ENCODE measurements around the gene VPREB3.

The VPREB3 gene

GRCh38 chr22:23787600-23787896 is 33.3 kb upstream of the VPREB3 start:
- DNase-seq (ENCODE audit: extremely low read depth, low read depth), result no peak
- TF ChIP-seq, protein P1, sequence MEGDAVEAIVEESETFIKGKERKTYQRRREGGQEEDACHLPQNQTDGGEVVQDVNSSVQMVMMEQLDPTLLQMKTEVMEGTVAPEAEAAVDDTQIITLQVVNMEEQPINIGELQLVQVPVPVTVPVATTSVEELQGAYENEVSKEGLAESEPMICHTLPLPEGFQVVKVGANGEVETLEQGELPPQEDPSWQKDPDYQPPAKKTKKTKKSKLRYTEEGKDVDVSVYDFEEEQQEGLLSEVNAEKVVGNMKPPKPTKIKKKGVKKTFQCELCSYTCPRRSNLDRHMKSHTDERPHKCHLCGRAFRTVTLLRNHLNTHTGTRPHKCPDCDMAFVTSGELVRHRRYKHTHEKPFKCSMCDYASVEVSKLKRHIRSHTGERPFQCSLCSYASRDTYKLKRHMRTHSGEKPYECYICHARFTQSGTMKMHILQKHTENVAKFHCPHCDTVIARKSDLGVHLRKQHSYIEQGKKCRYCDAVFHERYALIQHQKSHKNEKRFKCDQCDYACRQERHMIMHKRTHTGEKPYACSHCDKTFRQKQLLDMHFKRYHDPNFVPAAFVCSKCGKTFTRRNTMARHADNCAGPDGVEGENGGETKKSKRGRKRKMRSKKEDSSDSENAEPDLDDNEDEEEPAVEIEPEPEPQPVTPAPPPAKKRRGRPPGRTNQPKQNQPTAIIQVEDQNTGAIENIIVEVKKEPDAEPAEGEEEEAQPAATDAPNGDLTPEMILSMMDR (IDR thresholded peaks at IDR 0.05; ENCODE audit: low read depth, low read length, missing control alignments), result no peak
- peak overlapping the region; percentile 72 for H3K4me3 ChIP-seq (replicated peaks; ENCODE audit: low read depth, low read length)

- TF ChIP-seq, protein P1 (IDR thresholded peaks at IDR 0.05; ENCODE audit: low read depth, low read length, missing control alignments), result no peak
- no peak for DNase-seq (ENCODE audit: extremely low read depth, low read depth)
- peak within 1 kb of the TSS; percentile 72 for H3K4me3 ChIP-seq (replicated peaks; ENCODE audit: low read depth, low read length)
These were observed 32.8 kb upstream of the VPREB3 start, which contains the start of gene SMARCB1 for GRCh38 chr22:23786752-23787599. Gene SMARCB1, plus strand, starts transcription at chr22:23786966. Its CDS starts 204 bp downstream, at chr22:23787170.

DNA sequence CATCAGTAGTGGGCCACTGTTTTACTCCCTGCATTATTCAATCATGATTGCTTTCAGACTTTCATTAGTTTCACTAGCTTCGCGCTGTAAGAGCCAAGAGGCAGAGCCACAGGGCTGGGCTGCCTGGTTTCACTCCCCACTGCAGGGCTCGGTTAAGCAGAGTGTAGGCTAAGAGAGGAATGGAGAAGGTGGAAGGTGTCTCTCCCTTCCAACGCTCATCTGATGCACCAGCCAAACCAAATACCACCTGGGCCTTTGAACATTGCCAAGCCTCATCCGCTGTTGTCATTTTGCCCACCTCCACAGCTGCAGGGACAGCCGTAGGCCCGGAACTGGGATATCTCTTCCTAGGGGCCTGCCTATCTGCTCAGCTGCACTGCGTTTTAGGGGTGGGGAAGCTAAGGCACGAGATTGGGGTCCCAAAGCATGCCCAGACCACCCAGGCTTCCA is 32.1 kb upstream of the VPREB3 start:
- TF ChIP-seq, protein P1 (IDR thresholded peaks at IDR 0.05; ENCODE audit: low read depth, low read length, missing control alignments), result no peak
- DNase-seq (ENCODE audit: extremely low read depth, low read depth), result no peak
- H3K4me3 ChIP-seq (replicated peaks; ENCODE audit: low read depth, low read length), result peak overlapping the region; percentile 72

DNA sequence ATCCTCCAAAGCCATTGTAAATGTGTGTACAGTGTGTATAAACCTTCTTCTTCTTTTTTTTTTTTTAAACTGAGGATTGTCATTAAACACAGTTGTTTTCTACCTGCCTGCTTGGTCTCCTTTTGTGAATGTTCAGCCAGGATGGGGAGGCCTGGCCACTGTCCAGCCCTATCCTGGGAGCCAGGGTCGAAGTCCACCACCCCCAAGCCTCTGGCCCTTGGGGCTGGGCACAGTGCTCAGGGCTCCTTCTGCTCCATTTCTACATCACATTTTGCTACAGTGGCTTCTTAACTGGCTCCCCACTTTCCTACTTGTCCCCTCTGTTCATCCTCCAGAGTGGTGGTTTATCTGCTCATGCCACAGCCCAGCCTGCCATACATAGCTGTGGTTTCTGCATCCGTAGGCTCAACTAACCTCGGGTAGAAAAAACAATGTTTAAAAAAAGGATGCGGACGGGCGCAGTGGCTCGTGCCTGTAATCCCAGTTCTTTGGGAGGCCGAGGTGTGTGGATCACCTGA is 30.0 kb upstream of the VPREB3 start:
- TF ChIP-seq, protein P1 (IDR thresholded peaks at IDR 0.05; ENCODE audit: low read depth, low read length, missing control alignments), result no peak
- no peak for DNase-seq (ENCODE audit: extremely low read depth, low read depth)
- H3K4me3 ChIP-seq (replicated peaks; ENCODE audit: low read depth, low read length), result no peak overlapping the region

DNA sequence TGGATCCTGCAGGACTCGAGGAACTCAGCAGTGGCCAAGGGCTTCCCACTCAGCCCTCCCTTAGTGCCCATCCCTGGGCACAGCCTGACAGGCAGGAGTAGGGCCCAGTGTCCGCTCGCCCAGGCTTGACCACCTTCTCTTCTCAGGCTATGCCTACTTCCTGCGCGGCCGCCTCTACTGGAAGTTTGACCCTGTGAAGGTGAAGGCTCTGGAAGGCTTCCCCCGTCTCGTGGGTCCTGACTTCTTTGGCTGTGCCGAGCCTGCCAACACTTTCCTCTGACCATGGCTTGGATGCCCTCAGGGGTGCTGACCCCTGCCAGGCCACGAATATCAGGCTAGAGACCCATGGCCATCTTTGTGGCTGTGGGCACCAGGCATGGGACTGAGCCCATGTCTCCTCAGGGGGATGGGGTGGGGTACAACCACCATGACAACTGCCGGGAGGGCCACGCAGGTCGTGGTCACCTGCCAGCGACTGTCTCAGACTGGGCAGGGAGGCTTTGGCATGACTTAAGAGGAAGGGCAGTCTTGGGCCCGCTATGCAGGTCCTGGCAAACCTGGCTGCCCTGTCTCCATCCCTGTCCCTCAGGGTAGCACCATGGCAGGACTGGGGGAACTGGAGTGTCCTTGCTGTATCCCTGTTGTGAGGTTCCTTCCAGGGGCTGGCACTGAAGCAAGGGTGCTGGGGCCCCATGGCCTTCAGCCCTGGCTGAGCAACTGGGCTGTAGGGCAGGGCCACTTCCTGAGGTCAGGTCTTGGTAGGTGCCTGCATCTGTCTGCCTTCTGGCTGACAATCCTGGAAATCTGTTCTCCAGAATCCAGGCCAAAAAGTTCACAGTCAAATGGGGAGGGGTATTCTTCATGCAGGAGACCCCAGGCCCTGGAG is 29.3 kb upstream of the VPREB3 start:
- H3K4me3 ChIP-seq (replicated peaks; ENCODE audit: low read depth, low read length), result no peak overlapping the region
- TF ChIP-seq, protein P1 (IDR thresholded peaks at IDR 0.05; ENCODE audit: low read depth, low read length, missing control alignments), result no peak
- no peak for DNase-seq (ENCODE audit: extremely low read depth, low read depth)

GRCh38 chr22:23782703-23783102 is 28.5 kb upstream of the VPREB3 start:
- no peak for DNase-seq (ENCODE audit: extremely low read depth, low read depth)
- TF ChIP-seq, protein P1 (IDR thresholded peaks at IDR 0.05; ENCODE audit: low read depth, low read length, missing control alignments), result no peak
- H3K4me3 ChIP-seq (replicated peaks; ENCODE audit: low read depth, low read length), result no peak overlapping the region

Measured in HFF-Myc (cell line).